ENCODE measurements around the gene PSMB11.
"Not testable (repeated sequence)": the region's sequence is repeated elsewhere in the genome, so short reads cannot be mapped to it uniquely, and the experiment has no call there.

The PSMB11 gene

DNA sequence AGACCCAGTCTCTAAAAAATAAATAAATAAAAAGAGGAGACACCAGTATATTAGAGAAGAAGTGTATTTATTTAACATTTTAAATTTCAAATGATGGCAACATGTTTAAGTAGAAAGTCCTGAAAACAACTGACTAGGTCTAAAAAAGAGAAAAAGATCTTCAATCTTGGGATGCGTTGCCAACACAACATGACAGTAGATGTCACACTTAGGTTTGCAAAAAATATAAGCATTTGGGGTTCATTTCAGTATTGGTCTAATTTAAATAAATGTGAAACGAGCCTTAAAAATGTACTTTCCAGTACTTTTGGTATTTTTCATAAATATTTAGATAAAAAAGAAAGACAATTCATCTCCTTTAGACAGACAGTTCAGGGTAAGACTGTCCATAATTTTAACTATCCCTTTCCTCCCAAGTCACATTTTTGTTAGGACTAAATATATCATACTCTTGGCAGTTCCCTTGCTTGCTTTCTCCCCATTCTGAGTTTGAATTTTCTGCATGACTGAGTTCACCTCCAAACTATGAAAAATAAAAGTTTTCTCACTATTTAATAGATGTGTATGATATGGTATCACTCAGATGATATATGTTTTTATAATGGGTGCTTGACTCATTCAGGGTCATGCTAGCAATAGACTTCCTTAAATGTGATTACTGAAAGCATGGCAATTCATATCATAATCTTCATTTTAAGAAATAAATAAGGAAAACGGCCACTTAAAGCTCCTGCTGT, 36.4 kb upstream of the PSMB11 start:
- no peak for TF ChIP-seq TAF1 (IDR thresholded peaks at IDR 0.05; ENCODE audit: borderline replicate concordance, low read depth, low read length)
- TF ChIP-seq POLR2AphosphoS5 (IDR thresholded peaks at IDR 0.05; ENCODE audit: low read depth, low read length), result no peak
- no peak for TF ChIP-seq POLR2A (IDR thresholded peaks at IDR 0.05; ENCODE audit: low read depth, low read length)
- FAIRE-seq (no peak), DNase-seq (ENCODE audit: insufficient read length) (no peak)

DNA sequence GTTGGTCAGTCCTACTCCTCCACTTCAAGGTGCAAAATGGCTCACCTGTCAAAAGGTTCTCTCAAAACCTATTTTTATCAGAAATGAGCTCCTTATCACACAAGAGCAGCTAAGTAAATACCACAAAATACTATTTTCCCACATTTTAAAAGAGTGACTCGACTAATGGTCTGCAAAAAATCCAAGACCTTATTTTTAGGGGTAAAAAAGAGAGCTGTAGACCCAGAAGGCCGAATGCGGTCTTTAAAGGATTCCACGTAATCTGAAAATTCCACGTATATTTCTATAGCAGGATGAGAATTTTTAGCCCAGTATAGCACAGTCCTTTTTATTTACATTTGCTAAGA, 35.9 kb upstream of the PSMB11 start:
- FAIRE-seq (no peak), DNase-seq (ENCODE audit: insufficient read length) (no peak)
- no peak for TF ChIP-seq POLR2AphosphoS5 (IDR thresholded peaks at IDR 0.05; ENCODE audit: low read depth, low read length)
- TF ChIP-seq TAF1 (IDR thresholded peaks at IDR 0.05; ENCODE audit: borderline replicate concordance, low read depth, low read length), result no peak
- no peak for TF ChIP-seq POLR2A (IDR thresholded peaks at IDR 0.05; ENCODE audit: low read depth, low read length)

DNA sequence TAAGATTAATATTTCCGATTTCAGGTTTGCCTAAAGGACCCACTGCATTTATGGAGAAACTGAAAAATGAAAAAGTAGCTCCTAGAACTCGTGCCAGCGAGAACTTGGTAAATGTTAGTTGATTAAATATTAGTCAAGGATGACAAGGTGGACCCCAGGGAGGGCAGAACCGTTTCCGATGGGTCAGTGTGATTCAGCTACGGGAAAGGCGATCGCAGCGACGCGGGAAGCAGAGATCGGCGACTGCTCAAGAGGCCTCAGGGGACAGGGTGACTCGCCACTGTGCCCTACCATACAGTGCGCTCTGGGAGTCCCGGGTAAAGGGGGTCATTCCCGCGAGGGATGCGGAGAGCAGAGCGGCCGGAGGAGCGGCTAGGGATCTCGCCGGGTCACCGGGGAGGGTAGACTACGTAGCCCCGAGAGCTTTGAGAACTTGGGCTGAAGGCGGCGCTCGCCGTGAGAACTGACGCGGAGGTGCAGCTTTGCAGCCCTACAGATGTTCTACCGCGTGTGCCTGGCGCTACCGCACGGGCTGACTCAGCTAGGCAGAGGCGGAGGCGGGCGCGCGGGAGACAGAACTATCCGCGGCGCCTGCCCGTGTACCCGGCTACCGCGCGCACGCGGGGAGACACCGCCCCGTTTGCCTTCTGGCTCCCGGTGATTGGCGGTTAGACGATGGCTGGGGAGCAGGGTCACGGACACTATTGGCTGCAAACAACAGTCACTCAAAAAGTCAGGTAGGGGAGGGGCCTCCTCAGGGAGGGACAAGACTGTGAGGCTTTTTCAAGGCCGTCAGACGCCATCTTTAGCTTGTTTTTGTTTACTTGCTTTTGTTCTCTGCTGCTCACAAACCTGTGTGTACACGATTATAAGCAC, 35.2 kb upstream of the PSMB11 start:
- DNase-seq (ENCODE audit: insufficient read length), result peak; percentile 82
- TF ChIP-seq TAF1 (IDR thresholded peaks at IDR 0.05; ENCODE audit: borderline replicate concordance, low read depth, low read length), result peak; percentile 61; the same call in 1 of the 2 replicates
- TF ChIP-seq POLR2A (IDR thresholded peaks at IDR 0.05; ENCODE audit: low read depth, low read length), result peak; percentile 95
- peak; percentile 93 for TF ChIP-seq POLR2AphosphoS5 (IDR thresholded peaks at IDR 0.05; ENCODE audit: low read depth, low read length)
- FAIRE-seq, result peak; percentile 98

DNA sequence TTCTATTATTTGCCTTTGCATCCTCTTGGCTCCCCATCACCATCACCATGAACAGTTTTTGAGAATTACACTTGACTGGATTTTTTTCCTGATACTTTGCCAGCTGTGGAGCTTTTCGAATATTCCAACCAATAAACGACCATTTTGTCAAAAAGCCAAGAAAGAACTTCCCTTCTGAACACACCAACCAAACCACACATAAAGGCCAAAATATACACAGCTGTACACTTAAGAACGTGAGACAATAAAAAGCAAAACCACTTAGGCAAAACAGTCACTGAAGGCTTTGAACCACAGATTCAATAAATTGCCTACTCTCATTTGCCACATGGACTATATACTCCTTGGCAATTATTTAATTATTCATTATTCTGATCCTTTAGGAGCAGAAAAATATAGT, 33.2 kb upstream of the PSMB11 start:
- no peak for DNase-seq (ENCODE audit: insufficient read length)
- no peak for FAIRE-seq
- TF ChIP-seq POLR2A (IDR thresholded peaks at IDR 0.05; ENCODE audit: low read depth, low read length) (no peak), POLR2AphosphoS5 (IDR thresholded peaks at IDR 0.05; ENCODE audit: low read depth, low read length) (no peak), TAF1 (IDR thresholded peaks at IDR 0.05; ENCODE audit: borderline replicate concordance, low read depth, low read length) (no peak)

DNA sequence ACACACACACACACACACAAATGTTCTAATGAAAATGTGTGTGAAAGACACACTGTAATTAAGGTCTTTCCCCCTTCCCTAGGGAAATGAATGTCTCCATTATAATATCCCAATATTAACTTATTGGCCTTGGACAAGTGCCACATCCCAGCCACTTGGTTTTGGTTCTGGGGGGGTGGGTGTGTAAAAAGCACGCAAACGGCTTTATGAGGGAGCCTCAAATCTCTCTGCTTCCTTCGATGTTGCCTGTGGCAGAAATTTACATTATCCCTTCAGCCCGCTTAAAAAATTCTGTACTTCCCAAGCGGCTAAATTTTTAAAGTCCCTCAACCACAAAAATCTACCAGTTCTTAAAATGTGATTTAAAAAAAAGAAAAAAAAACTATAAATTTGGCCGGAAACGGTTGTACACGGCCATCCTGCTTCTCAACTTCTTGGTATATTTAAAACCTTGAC, 32.5 kb upstream of the PSMB11 start:
- no peak for FAIRE-seq
- TF ChIP-seq TAF1 (IDR thresholded peaks at IDR 0.05; ENCODE audit: borderline replicate concordance, low read depth, low read length), result no peak
- TF ChIP-seq POLR2AphosphoS5 (IDR thresholded peaks at IDR 0.05; ENCODE audit: low read depth, low read length), result no peak
- TF ChIP-seq POLR2A (IDR thresholded peaks at IDR 0.05; ENCODE audit: low read depth, low read length), result no peak
- DNase-seq (ENCODE audit: insufficient read length), result no peak

DNA sequence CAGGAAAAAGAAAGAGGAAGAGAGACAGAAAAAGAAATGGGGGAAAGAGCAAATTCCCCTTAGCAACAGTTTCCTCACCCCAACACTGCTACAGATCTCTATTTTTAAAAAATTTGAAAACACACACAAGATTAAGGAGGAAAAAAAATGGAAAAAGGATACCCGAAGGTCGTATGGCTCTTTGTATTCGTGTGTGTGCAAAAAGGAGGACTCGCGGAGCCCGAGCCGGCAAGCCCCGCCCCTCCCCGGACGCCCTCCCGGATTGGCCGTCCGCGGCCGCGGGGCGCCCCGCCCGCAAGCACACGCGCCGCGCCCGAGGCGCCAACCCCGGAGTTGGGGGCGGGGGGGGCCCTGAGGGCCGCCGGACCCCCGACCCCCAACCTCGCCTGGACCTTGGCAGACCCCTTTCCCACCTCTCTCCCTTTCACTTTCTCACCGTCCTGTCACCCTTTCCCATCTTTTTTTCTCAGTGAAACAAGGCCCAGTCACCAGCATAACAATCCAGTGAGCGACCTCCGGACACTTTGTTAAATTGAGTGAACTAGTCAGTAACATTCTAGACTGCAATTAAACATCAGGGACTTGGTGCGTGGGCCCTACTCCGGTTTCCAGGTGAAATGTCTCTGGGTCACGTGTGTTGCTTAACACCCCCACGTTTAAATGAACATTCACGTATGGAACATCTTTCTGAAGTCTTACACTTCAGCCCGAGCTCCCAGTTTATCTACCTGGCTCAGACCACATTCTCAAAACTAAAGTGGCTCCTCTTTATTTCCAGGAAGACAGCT, 31.9 kb upstream of the PSMB11 start, which contains the start of gene C14orf93:
Gene C14orf93 (minus strand): TSS at position 205 of the 788 bp plus-strand sequence. CDS start 11,120 bp downstream, outside the sequence.
- DNase-seq (ENCODE audit: insufficient read length) (peak; percentile 77), FAIRE-seq (no peak)
- TF ChIP-seq POLR2A (IDR thresholded peaks at IDR 0.05; ENCODE audit: low read depth, low read length), result peak; percentile 51; the same call in 1 of the 2 replicates
- peak; percentile 71; the same call in 1 of the 2 replicates for TF ChIP-seq TAF1 (IDR thresholded peaks at IDR 0.05; ENCODE audit: borderline replicate concordance, low read depth, low read length)
- 0 out of 2 replicates have a peak, but pooled peaks have one; percentile 25 for TF ChIP-seq POLR2AphosphoS5 (IDR thresholded peaks at IDR 0.05; ENCODE audit: low read depth, low read length)

DNA sequence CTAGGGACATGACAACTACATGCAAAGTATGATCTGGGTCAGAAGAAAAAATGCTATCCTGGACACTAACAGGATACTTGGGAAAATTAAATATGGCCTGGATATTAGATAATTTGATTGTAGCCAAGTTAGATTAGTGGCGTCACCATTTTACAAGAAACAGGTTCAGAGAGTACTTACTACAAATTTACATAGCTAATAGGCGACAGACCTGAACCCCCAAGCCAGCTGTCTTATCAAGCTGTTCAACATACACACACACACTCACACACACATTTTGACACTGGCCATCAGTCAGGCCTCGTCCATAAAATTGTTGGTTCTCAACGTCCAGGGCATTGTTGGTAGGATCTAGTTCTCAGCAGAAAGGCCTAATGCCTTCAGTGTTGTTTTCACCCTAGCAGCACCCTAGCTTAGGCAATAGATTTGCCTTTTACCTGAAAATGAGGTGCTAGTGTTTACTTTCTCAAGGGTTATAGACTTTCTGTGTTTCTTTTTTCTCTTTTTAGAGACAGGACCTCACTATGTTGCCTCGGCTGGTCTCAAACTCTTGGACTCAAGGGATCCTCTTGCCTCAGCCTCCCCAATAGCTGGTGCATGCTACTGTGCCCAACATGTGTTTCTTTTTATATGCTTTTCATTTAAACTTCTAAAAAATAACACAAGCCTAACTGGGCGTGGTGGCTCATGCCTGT, 28.8 kb upstream of the PSMB11 start:
- no peak for FAIRE-seq
- DNase-seq (ENCODE audit: insufficient read length), result no peak
- TF ChIP-seq POLR2AphosphoS5 (IDR thresholded peaks at IDR 0.05; ENCODE audit: low read depth, low read length) (no peak), POLR2A (IDR thresholded peaks at IDR 0.05; ENCODE audit: low read depth, low read length) (no peak), TAF1 (IDR thresholded peaks at IDR 0.05; ENCODE audit: borderline replicate concordance, low read depth, low read length) (no peak)

DNA sequence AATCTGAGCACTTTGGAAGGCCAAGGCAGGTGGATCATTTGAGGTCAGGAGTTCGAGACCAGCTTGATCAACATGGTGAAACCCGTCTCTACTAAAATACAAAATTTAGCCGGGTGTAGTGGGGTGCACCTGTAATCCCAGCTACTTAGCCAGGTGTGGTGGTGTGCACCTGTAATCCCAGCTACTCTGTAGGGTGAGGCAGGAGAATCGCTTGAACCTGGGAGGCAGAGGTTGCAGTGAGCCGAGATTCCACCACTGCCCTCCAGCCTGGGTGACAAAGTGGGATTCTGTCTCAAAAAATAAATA, 28.3 kb upstream of the PSMB11 start:
- not testable (repeated sequence) for DNase-seq (ENCODE audit: insufficient read length); FAIRE-seq

DNA sequence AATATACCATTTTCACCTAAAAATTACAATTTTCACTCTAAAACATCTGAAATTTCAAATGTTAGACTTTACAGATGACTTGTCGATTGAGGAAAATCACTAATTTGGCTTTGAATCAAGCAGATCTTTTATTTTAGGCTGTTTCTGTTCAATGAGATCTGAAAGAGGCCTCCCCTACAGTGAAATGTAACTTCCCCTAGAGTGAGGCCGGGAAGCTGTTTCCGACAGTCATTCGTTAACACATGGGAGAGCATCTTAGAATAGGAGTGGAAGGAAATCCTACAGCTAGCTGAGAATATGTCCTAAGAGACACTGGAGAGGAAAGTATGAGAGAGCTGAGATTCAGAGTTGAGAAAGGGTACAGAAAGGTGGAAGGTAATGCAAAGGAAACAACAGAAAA, 26.4 kb upstream of the PSMB11 start:
- TF ChIP-seq TAF1 (IDR thresholded peaks at IDR 0.05; ENCODE audit: borderline replicate concordance, low read depth, low read length) (no peak), POLR2AphosphoS5 (IDR thresholded peaks at IDR 0.05; ENCODE audit: low read depth, low read length) (no peak), POLR2A (IDR thresholded peaks at IDR 0.05; ENCODE audit: low read depth, low read length) (no peak)
- no peak for DNase-seq (ENCODE audit: insufficient read length)
- FAIRE-seq, result no peak

DNA sequence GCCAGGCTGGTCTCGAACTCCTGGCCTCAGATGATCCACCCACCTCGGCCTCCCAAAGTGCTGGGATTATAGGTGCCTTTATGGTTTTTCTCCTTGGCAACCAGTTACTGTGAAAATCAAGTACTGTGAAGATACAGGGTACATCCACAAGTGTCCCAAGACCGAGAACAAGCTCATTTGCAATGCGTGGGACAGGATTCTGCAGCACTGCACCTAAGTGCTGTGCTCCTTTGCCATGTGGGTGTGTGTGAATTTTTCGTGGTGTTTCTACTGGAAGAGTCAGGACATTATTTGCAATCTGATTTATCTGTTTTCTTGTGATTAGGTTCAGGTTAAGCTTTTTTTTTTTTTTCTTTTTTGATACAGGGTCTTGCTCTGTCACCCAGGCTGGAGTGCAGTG, 24.9 kb upstream of the PSMB11 start:
- TF ChIP-seq POLR2AphosphoS5 (IDR thresholded peaks at IDR 0.05; ENCODE audit: low read depth, low read length) (no peak), TAF1 (IDR thresholded peaks at IDR 0.05; ENCODE audit: borderline replicate concordance, low read depth, low read length) (no peak), POLR2A (IDR thresholded peaks at IDR 0.05; ENCODE audit: low read depth, low read length) (no peak)
- DNase-seq (ENCODE audit: insufficient read length) (no peak), FAIRE-seq (no peak)

DNA sequence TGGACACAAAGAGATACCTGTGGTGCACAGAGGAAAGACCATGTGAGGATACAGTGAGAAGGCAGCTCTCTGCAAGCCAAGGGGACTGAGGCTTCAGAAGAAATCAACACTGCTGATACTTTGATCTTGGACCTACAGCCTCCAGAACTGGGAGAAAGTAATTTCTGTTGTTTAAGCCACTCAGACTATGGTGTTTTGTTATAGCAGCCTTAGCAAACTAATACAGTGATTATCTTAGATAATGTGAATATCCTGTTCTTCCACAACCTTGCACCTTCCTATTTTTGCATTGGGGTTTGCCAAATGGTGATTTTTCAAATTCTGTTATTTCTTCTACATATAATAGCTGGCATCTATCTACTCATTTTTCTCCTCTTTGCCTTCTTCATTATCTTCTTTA, 23.9 kb upstream of the PSMB11 start:
- TF ChIP-seq TAF1 (IDR thresholded peaks at IDR 0.05; ENCODE audit: borderline replicate concordance, low read depth, low read length), result no peak
- no peak for TF ChIP-seq POLR2A (IDR thresholded peaks at IDR 0.05; ENCODE audit: low read depth, low read length)
- TF ChIP-seq POLR2AphosphoS5 (IDR thresholded peaks at IDR 0.05; ENCODE audit: low read depth, low read length), result no peak
- no peak for DNase-seq (ENCODE audit: insufficient read length)
- no peak for FAIRE-seq

Data from GM12892 (cell line).